GM12872 (cell line): ENCODE measurements around the gene RFX1.
A peak's percentile ranks its signal among the peaks of the same experiment; 100 is the strongest.

Source experiments
- CTCF ChIP-seq: IDR thresholded peaks from 3 replicates; pipeline ENCODE4 v1.5.1; 2011; ENCODE audit warnings: low read depth, mild to moderate bottlenecking, low read length, moderate library complexity; ENCODE audit not compliant: insufficient read depth

The RFX1 gene

GRCh38 chr19:13960863-13961784, 45.0 kb downstream of the RFX1 start:
- TF ChIP-seq CTCF, result no peak

GRCh38 chr19:13959962-13960862, 45.9 kb downstream of the RFX1 start:
- TF ChIP-seq CTCF, result peak; percentile 49; the same call in 2 of the 3 replicates

- TF ChIP-seq CTCF, result no peak
Observed at GRCh38 chr19:13959141-13959961, 46.8 kb downstream of the RFX1 start.

GRCh38 chr19:13958043-13958442, 48.1 kb downstream of the RFX1 start:
- TF ChIP-seq CTCF, result no peak

GRCh38 chr19:13957051-13957450, 49.1 kb downstream of the RFX1 start:
- TF ChIP-seq CTCF, result no peak

- TF ChIP-seq CTCF, result no peak
Observed at GRCh38 chr19:13956365-13956744, 49.8 kb downstream of the RFX1 start.
